SK-N-SH (cell line): ENCODE measurements around the gene DDAH2. TPM values are rescaled to one million over a fixed set of nuclear protein-coding genes. Genes with fewer than 3 reads are reported as not detected.

Experiments used
- CTCF ChIA-PET: fragments of 300-600, 350-600 bp; formaldehyde crosslinking; extraction: SDS; loops from one replicate; lab custom pipeline; 2021; lab: Yijun Ruan, JAX
- POLR2A ChIA-PET: fragments of 350-600 bp; sonication (Branson Sonifier 250); formaldehyde crosslinking; extraction: SDS; loops from one replicate; lab custom pipeline; 2020; ENCODE audit warnings: antibody characterized with exemption, inconsistent platforms; lab: Yijun Ruan, JAX
- DNase-seq: peaks from one replicate; pipeline ENCODE4 v3.0.0; 2012
- H2AFZ ChIP-seq: fragments of 200-600 bp; sonication (generic); 2 replicates; pipeline ENCODE4 v1.8.1; 2016; ENCODE audit warnings: antibody characterized with exemption, mild to moderate bottlenecking, low read depth
- H3F3A ChIP-seq: fragments of 200-600 bp; sonication (generic); replicated peaks from 2 replicates; pipeline ENCODE3; 2016; ENCODE audit warnings: antibody characterized with exemption, mild to moderate bottlenecking; ENCODE audit not compliant: insufficient read depth
- H3K27ac ChIP-seq, 2 experiments: fragments of 200-500 bp in 1 of 2; fragments of 200-600 bp in 1 of 2; sonication (Bioruptor generic) in 1 of 2; sonication (generic), shearing (Covaris generic) in 1 of 2; 2 replicates each; pipeline versions ENCODE4 v1.5.1 to v1.6.1; 2014 to 2016; ENCODE audit warnings: low read depth in 2 of 2, inconsistent platforms in 1 of 2, low read length in 1 of 2, mild to moderate bottlenecking in 1 of 2, mixed read lengths in 1 of 2
- H3K27me3 ChIP-seq: fragments of 200-600 bp; sonication (generic), shearing (Covaris generic); 2 replicates; pipeline ENCODE4 v1.6.1; 2016; ENCODE audit warnings: mixed run types; ENCODE audit not compliant: insufficient read depth
- H3K36me3 ChIP-seq, 2 experiments: fragments of 200-500 bp in 1 of 2; fragments of 200-600 bp in 1 of 2; sonication (Bioruptor generic) in 1 of 2; sonication (generic) in 1 of 2; replicated peaks in 1 of 2; 2 replicates each; pipeline versions ENCODE3 to v1.5.1; 2014 to 2016; ENCODE audit warnings: low read length in 1 of 2, mild to moderate bottlenecking in 1 of 2; ENCODE audit not compliant: insufficient read depth in 2 of 2, control insufficient read depth in 1 of 2
- H3K4me1 ChIP-seq, 2 experiments: fragments of 200-500 bp in 1 of 2; fragments of 200-600 bp in 1 of 2; sonication (Bioruptor generic) in 1 of 2; sonication (generic), shearing (Covaris generic) in 1 of 2; 2 replicates each; pipeline versions ENCODE4 v1.5.1 to v1.6.1; 2014 to 2016; ENCODE audit warnings: low read depth in 1 of 2, low read length in 1 of 2, mixed run types in 1 of 2; ENCODE audit not compliant: insufficient read depth in 2 of 2, control insufficient read depth in 1 of 2
- H3K4me2 ChIP-seq: fragments of 200-600 bp; sonication (generic), shearing (Covaris generic); 2 replicates; pipeline ENCODE4 v1.6.1; 2017; ENCODE audit warnings: mixed run types
- H3K4me3 ChIP-seq, 2 experiments: fragments of 200-500 bp in 1 of 2; fragments of 200-600 bp in 1 of 2; sonication (Bioruptor generic) in 1 of 2; sonication (generic), shearing (Covaris generic) in 1 of 2; 2 replicates each; pipeline versions ENCODE4 v1.5.1 to v1.8.1; 2014 to 2016; ENCODE audit warnings: low read depth in 2 of 2, inconsistent platforms in 1 of 2, low read length in 1 of 2, mild to moderate bottlenecking in 1 of 2, mixed read lengths in 1 of 2, moderate library complexity in 1 of 2
- H3K79me2 ChIP-seq: fragments of 200-600 bp; sonication (generic); 2 replicates; pipeline ENCODE4 v1.8.1; 2017; ENCODE audit warnings: mild to moderate bottlenecking; ENCODE audit not compliant: insufficient read depth
- H3K9ac ChIP-seq: fragments of 200-600 bp; sonication (generic); 2 replicates; pipeline ENCODE4 v1.6.1; 2017; ENCODE audit warnings: mixed run types
- H3K9me2 ChIP-seq: fragments of 200-600 bp; sonication (generic); 2 replicates; pipeline ENCODE4 v1.6.1; 2017; ENCODE audit warnings: mixed run types
- H3K9me3 ChIP-seq: fragments of 200-600 bp; sonication (generic); 2 replicates; pipeline ENCODE4 v1.6.1; 2017; ENCODE audit warnings: mixed run types, mild to moderate bottlenecking, moderate library complexity
- H4K20me1 ChIP-seq: fragments of 200-600 bp; sonication (generic); 2 replicates; pipeline ENCODE4 v1.6.1; 2017; ENCODE audit warnings: mild to moderate bottlenecking, mixed run types; ENCODE audit not compliant: insufficient read depth
- CTCF ChIP-seq: fragments of 200-600 bp; sonication (generic); IDR thresholded peaks from 2 replicates; pipeline ENCODE4 v1.6.1; 2017; ENCODE audit warnings: antibody characterized with exemption, mild to moderate bottlenecking, moderate library complexity
- EP300 ChIP-seq, 2 experiments: IDR thresholded peaks; 2 replicates each; pipeline versions ENCODE4 v1.4.0 to v1.6.1; 2012; ENCODE audit warnings: borderline replicate concordance in 1 of 2, low read depth in 1 of 2, low read length in 1 of 2
- FOSL2 ChIP-seq: IDR thresholded peaks from 2 replicates; pipeline ENCODE4 v1.4.0; 2012; ENCODE audit warnings: low read depth, mild to moderate bottlenecking, moderate library complexity, borderline replicate concordance
- FOXJ3 ChIP-seq: sonication (generic); formaldehyde crosslinking; IDR thresholded peaks from 2 replicates; pipeline ENCODE4 v1.5.1; 2020; ENCODE audit warnings: mild to moderate bottlenecking, missing genetic modification reagents
- SIN3A ChIP-seq: IDR thresholded peaks from 2 replicates; pipeline ENCODE4 v1.6.1; 2012; ENCODE audit warnings: low read depth, mild to moderate bottlenecking, low read length, moderate library complexity, borderline replicate concordance
- TEAD4 ChIP-seq: IDR thresholded peaks from 2 replicates; pipeline ENCODE4 v1.4.0; 2012; ENCODE audit warnings: mild to moderate bottlenecking, borderline replicate concordance; ENCODE audit not compliant: insufficient read depth
- USF2 ChIP-seq: fragments of 150-350 bp; IDR thresholded peaks from 2 replicates; pipeline ENCODE4 v1.6.1; 2017; ENCODE audit warnings: antibody characterized with exemption, low read length, low read depth, borderline replicate concordance
- WGBS: methylation state at CpG from one replicate; pipeline ENCODE4 v1.1.6; 2017; ENCODE audit warnings: low lambda C conversion rate; 5-methylcytosine and 5-hydroxymethylcytosine counted together
- polyA plus RNA-seq, 3 experiments: library from polyadenylated mRNA; depleted of rRNA; stranded (reverse); fragments of >200 nt; gene quantifications; 2 replicates each; pipeline ENCODE4 v1.2.3, GENCODE V29; 2012
- TF ChIP-seq, protein P1 (sequence below): IDR thresholded peaks from 2 replicates; pipeline ENCODE4 v1.4.0; 2012; ENCODE audit warnings: low read depth
- TF ChIP-seq, protein P2 (sequence below): IDR thresholded peaks from 2 replicates; pipeline ENCODE4; 2012

Gene DDAH2
- polyA plus RNA-seq, 1 of the 3 experiments (the other 2 are of a cell fraction): 180 TPM

- no peak for TF ChIP-seq CTCF
- TF ChIP-seq SIN3A: no peak
- no peak for TF ChIP-seq EP300 (IDR thresholded peaks at IDR 0.05; ENCODE audit: borderline replicate concordance in 1 of 2, low read depth in 1 of 2, low read length in 1 of 2)
- TF ChIP-seq, protein P1, sequence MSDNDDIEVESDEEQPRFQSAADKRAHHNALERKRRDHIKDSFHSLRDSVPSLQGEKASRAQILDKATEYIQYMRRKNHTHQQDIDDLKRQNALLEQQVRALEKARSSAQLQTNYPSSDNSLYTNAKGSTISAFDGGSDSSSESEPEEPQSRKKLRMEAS: no peak
These were observed 39.5 kb upstream of the DDAH2 start (continued) for GRCh38 chr6:31768363-31769257.

DNA sequence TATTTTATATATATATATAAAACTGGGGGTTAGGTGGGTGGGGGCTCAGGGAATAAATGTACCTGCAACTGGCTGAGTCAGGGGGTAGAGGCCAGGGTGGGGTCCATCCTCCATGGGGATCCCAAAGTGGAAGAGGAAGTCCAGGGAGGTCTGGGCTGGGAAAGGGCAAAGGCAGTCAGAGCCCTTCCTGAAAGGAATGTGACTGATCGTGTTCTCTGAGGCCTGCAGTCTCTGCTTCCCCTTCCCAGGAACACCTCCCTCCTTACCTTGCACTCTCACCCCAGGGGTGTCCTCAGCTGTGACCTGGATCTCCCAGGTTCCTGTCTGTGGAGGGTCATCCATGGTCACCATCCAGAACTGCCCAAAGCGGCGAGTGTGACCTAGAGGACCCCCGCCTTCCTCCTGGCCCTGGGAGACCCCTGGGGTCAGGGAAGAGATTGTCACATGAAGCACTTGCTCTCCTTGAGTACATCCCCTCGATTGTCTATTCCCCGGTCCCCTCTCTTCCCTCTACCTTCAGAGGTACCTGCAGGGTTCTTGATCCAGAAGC, 38.1 kb upstream of the DDAH2 start:
- Histone ChIP-seq H3K79me2 (no peaks in the 10 kb centered on the region), H3K4me2 (no peak overlapping the region), H2AFZ (no peak overlapping the region), H3K36me3 (no peaks in the 10 kb centered on the region), H3K9ac (no peak overlapping the region), H3K27ac (no peak overlapping the region), H3K4me3 (no peak overlapping the region), H3K9me3 (no peaks in the 10 kb centered on the region), H3K4me1 (peaks cover 0 to 8% of the 10 kb centered on the region in 2 experiments; a peak in 1 of 4 replicates), H4K20me1 (no peaks in the 10 kb centered on the region), H3K27me3 (no peaks in the 10 kb centered on the region), H3K9me2 (no peaks in the 10 kb centered on the region), H3F3A (peaks cover 2% of the 10 kb centered on the region)
- TF ChIP-seq FOSL2: no peak
- TF ChIP-seq, protein P2, sequence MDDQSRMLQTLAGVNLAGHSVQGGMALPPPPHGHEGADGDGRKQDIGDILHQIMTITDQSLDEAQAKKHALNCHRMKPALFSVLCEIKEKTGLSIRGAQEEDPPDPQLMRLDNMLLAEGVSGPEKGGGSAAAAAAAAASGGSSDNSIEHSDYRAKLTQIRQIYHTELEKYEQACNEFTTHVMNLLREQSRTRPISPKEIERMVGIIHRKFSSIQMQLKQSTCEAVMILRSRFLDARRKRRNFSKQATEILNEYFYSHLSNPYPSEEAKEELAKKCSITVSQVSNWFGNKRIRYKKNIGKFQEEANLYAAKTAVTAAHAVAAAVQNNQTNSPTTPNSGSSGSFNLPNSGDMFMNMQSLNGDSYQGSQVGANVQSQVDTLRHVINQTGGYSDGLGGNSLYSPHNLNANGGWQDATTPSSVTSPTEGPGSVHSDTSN: no peak
- no peak for TF ChIP-seq TEAD4
- TF ChIP-seq, protein P1: no peak
- TF ChIP-seq SIN3A: no peak
- no peak for TF ChIP-seq CTCF
- no peak for TF ChIP-seq USF2
- no peak for TF ChIP-seq FOXJ3 (CRISPR knock-in tag)
- ChIA-PET CTCF (interaction anchor here (1.0 to 2.3 kb wide), 3 partner anchors 10 to 329 kb away, joined by 3 to 12 read pairs (median 3); partner anchors contain the start of gene VWA7), POLR2A (interaction anchor here (1.2 kb wide), 1 partner anchor 38 kb away, joined by 5 read pairs; the partner anchor contains the start of gene DDAH2)
- 94% methylated on average over 6 of the region's 6 CpGs for WGBS
- no peak for DNase-seq
